ENCODE measurements around the gene SIPA1L2.
A peak's percentile ranks its signal among the peaks of the same experiment; 100 is the strongest.

Gene SIPA1L2

DNA sequence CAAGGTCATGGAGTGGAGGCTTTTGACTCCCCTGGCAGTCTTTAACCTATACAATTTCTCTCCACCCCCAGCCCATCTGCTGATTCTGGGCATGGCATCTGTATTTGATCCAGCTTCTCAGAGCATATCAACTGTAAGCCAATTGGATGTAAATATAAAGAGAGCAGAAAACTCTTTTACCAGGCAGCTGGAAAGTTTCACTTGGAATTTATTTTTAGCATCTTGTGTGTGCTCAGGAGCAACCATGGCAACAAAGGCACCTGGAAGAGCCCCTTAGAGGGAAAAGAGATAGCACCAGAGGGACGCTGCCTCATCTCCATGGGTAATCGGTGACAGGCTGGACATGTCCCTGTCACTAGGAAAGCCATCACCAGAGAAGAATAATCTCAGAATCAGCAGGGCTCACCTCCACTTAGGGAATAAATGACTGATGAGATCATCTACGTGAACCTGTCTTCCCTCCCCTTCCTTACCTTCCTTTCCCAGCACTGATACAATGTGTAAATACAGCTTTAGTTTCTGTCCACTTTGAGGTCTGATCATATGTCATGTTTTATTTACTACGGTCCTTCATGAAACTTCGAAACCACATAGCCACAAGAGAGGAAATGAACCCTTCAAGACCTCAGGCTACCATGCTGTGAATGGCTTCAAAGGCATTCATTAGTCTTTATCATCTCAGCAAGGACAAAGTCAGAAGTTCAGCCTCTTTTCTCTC is 25.3 kb upstream of the SIPA1L2 start:
- Mint-ChIP-seq H3K36me3 (no peaks in the 10 kb centered on the region), H3K9me3 (no peaks in the 10 kb centered on the region), H3K27ac (no peak overlapping the region), H3K4me1 (peaks cover 8% of the 10 kb centered on the region), H3K4me3 (no peak overlapping the region)
- ATAC-seq (peak; percentile 42), DNase-seq (ENCODE audit: low spot score in 2 of 2) (no peak)

DNA sequence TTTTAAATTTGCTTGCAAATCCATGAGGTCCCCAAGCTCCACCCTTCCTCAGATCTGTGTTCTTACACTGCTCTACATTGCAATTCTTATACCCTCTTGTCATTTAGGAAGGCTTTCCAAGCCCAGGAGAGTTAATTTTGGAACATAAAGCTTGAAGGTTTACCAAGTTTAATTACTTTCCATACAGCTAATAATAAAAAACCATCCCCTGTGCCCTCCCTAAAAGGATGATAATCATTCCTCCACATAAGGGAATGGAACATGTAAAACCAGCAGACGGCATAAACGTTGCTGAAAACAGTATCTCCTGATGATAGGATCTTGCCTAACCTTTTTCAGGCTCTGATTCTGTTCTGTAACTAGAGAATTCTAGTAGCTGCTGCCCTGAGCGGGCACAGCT is 23.9 kb upstream of the SIPA1L2 start:
- no peak overlapping the region for H3K27ac Mint-ChIP-seq
- no peaks in the 10 kb centered on the region for H3K36me3 Mint-ChIP-seq
- H3K9me3 Mint-ChIP-seq = no peaks in the 10 kb centered on the region
- peaks cover 8% of the 10 kb centered on the region for H3K4me1 Mint-ChIP-seq
- DNase-seq (ENCODE audit: low spot score in 2 of 2) (no peak), ATAC-seq (no peak)
- H3K4me3 Mint-ChIP-seq = no peak overlapping the region

DNA sequence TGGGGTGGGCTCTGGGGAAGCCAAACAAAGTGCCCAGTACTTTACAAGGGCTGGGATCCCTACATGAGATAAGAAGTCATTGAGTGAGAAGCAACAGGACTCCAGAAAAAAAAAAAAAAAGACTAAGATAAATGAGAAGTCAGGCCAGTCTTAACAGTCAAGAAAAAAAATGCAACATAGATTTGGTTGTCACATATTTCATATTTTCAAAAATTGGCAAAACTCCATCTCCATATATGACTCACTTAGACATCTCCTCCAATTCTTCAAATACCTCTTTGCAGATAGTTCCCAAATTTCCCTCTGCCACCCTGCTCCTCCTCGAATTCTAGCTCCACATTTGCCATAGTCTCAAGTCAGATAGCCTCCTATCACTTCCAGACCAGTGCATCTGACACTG is 20.9 kb upstream of the SIPA1L2 start:
- H3K27ac Mint-ChIP-seq = no peak overlapping the region
- H3K9me3 Mint-ChIP-seq = no peaks in the 10 kb centered on the region
- H3K36me3 Mint-ChIP-seq = no peaks in the 10 kb centered on the region
- no peak overlapping the region for H3K4me3 Mint-ChIP-seq
- DNase-seq (ENCODE audit: low spot score in 2 of 2) (no peak), ATAC-seq (no peak)
- H3K4me1 Mint-ChIP-seq = peaks cover 8% of the 10 kb centered on the region

DNA sequence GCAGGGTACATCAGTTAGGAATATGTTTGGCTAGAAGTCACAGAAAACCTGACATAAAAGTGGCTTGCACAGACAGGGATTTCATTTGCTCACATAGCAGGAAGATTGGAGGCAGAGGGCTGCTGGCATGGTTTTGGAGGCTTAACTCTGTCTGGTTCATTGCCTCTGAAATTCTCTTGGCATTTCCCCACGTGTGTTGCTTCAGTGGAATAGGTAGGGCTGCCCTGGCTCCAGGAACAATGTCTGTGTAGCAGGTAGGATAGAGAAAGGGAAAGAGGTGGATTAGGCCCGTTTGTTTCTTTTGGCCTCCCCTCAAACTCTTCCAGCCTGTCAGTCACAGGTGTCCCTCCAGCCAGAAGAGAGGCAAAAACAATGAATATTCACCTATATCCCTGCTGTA is 20.5 kb upstream of the SIPA1L2 start:
- Mint-ChIP-seq H3K4me1 (peaks cover 5% of the 10 kb centered on the region), H3K9me3 (no peaks in the 10 kb centered on the region), H3K4me3 (no peak overlapping the region), H3K27ac (no peak overlapping the region), H3K36me3 (no peaks in the 10 kb centered on the region)
- DNase-seq (ENCODE audit: low spot score in 2 of 2) = no peak
- no peak for ATAC-seq

DNA sequence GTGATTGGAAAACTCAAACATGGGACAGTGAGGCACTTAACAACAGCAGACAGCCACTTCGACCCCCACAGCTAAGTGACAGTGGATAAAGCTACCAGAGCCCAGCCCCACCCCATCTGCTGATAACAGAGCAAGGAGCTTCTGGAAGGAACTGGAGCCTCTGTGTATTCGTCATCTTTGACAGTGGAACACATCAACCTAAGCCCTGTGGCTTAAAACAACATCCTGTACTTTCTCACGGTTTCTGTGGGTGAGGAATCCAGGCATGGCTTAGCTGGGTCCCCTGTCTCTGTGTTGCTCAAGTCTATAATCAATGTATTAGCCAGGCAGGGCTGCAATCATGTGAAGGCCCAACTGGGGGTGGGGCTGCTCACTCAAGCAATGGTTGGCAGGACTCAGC is 18.4 kb upstream of the SIPA1L2 start:
- H3K9me3 Mint-ChIP-seq = no peaks in the 10 kb centered on the region
- ATAC-seq = peak; percentile 52
- H3K4me3 Mint-ChIP-seq = no peak overlapping the region
- no peaks in the 10 kb centered on the region for H3K36me3 Mint-ChIP-seq
- no peak for DNase-seq (ENCODE audit: low spot score in 2 of 2)
- H3K4me1 Mint-ChIP-seq = no peaks in the 10 kb centered on the region
- no peak overlapping the region for H3K27ac Mint-ChIP-seq

DNA sequence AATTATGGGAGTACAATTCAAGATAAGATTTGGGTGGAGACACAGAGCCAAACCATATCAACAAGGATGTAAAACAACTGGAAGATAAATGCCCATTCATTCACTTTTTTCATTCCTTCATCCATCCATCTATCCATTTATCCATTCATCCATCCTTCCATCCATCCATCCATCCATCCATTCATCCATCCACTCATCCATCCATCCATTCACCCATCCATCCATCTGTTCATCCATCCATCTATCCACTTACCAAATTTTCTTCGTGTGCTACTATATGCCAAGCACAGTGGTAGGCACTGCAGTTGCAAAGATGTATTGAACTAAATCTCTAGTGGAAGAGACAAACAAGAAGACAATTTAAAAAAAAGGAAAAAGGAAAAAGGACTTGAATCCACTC is 14.3 kb upstream of the SIPA1L2 start:
- no peaks in the 10 kb centered on the region for H3K36me3 Mint-ChIP-seq
- ATAC-seq (no peak), DNase-seq (ENCODE audit: low spot score in 2 of 2) (no peak)
- H3K9me3 Mint-ChIP-seq = no peaks in the 10 kb centered on the region
- H3K4me3 Mint-ChIP-seq = no peak overlapping the region
- H3K27ac Mint-ChIP-seq = no peak overlapping the region
- no peaks in the 10 kb centered on the region for H3K4me1 Mint-ChIP-seq

DNA sequence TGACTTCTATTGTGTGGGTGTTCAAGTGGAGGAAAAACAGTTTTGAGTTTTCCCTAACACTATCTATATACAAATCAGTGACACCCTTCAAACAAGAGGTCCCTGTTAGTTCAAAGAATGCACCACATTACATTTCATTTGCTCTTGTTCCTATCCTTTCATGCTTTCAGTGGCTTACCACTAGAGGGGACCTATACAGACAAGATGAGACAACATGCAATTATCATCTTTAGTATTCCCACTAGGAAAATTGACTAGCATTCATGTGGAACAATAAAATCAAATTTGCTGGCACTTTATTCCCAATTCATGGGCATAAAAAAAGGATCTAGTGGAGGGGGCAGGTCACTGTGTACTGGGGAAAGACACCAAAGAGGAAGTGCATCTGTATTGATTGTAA is 13.3 kb upstream of the SIPA1L2 start:
- no peak overlapping the region for H3K27ac Mint-ChIP-seq
- H3K4me3 Mint-ChIP-seq = no peak overlapping the region
- DNase-seq (ENCODE audit: low spot score in 2 of 2) (no peak), ATAC-seq (no peak)
- H3K9me3 Mint-ChIP-seq = no peaks in the 10 kb centered on the region
- no peaks in the 10 kb centered on the region for H3K4me1 Mint-ChIP-seq
- H3K36me3 Mint-ChIP-seq = no peaks in the 10 kb centered on the region

DNA sequence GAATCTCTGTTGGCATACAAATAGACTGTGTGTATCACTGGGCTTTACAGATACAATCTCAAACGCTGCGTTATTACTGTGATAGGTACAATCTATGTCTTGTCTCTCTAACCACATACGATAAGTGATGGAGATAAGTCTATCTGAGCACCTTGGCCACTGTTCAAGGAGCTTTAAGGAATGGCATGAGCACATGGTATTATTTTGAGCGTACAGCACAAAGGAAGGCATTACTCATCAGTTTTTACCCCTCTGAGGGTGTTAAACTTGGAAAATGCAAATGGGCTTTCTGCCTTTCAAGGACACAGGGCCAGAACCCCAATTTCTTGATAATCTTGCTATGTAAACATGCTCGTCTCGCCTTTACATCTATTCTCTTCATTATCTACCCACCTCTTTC is 11.6 kb upstream of the SIPA1L2 start:
- H3K4me3 Mint-ChIP-seq = no peak overlapping the region
- ATAC-seq (no peak), DNase-seq (ENCODE audit: low spot score in 2 of 2) (no peak)
- no peak overlapping the region for H3K27ac Mint-ChIP-seq
- no peaks in the 10 kb centered on the region for H3K36me3 Mint-ChIP-seq
- no peaks in the 10 kb centered on the region for H3K4me1 Mint-ChIP-seq
- no peaks in the 10 kb centered on the region for H3K9me3 Mint-ChIP-seq

DNA sequence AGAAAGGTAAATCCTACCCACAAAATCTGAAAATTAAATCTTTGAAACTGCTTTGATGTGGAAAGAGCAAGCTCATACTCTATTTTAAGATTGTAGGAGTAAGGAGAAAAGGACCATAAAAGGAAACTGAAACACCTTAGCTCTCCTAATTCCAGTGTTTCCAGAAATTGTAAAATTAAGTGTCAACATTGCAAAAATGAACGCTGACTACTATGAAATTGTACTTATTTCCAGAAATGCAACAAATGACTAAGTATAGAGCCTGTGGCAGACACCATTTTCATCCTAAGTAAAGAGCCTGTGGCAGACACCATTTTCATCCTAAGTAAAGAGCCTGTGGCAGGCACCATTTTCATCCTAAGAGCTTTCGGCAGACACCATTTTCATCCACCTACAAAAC is 6.9 kb upstream of the SIPA1L2 start:
- no peak for ATAC-seq

DNA sequence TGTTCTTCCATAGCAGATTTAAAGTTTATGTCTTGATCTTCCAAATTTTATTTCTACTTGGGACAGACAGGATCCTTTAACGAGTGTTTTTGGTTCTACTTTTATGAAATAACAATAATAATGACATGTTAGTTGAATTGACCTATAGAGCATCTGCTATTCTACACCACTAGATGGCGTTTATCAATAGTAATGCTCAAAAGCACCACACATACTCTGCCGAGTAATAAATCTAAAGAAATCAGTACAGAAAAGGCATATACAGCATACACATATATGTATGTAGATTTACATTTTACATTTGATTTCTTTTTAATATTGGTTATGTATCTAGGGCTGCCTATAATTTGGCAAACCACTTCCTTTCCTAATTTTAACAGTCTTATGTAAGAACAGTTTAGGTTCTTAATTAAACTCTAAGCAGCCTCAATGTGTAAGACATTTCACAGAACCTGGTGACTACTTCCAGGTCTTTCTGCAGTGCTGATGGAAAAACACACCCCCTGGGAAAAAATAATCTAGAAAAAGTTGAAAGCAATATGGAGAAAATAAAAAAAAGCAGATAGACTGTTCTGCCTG is 5.9 kb upstream of the SIPA1L2 start:
- no peak overlapping the region for H3K27ac Mint-ChIP-seq
- H3K4me1 Mint-ChIP-seq = peaks cover 3% of the 10 kb centered on the region
- no peak overlapping the region for H3K4me3 Mint-ChIP-seq
- DNase-seq (ENCODE audit: low spot score in 2 of 2) = no peak
- H3K36me3 Mint-ChIP-seq = no peaks in the 10 kb centered on the region
- peak; percentile 69 for ATAC-seq
- no peaks in the 10 kb centered on the region for H3K9me3 Mint-ChIP-seq

More for the DNA sequence above, 6.9 kb upstream of the SIPA1L2 start:
- Mint-ChIP-seq H3K9me3 (no peaks in the 10 kb centered on the region), H3K4me3 (no peak overlapping the region), H3K27ac (no peak overlapping the region), H3K36me3 (no peaks in the 10 kb centered on the region), H3K4me1 (no peaks in the 10 kb centered on the region)
- no peak for DNase-seq (ENCODE audit: low spot score in 2 of 2)

DNA sequence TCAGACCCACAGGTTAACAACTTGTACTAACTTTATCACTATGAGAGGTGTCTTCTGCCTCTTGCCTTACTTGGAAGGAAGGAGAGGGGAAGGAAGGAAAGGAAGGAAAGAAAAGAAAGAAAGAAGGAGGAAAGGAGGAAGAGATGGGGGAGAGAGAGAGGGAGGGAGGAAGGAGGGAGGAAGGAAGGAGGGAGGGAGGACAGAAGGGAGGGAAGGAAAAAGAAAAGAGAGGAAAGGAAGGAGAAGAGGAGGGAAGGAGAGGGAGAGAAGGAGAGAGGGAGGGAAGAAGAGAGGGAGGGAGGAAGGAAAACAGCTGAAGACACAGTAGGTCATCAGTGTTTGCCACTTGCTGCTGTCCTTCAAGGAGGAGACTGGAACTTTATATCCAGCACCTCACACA is 5.3 kb upstream of the SIPA1L2 start:
- peaks cover 8% of the 10 kb centered on the region for H3K4me1 Mint-ChIP-seq
- no peak overlapping the region for H3K27ac Mint-ChIP-seq
- no peaks in the 10 kb centered on the region for H3K36me3 Mint-ChIP-seq
- H3K9me3 Mint-ChIP-seq = no peaks in the 10 kb centered on the region
- H3K4me3 Mint-ChIP-seq = no peak overlapping the region
- ATAC-seq = no peak
- DNase-seq (ENCODE audit: low spot score in 2 of 2) = no peak

DNA sequence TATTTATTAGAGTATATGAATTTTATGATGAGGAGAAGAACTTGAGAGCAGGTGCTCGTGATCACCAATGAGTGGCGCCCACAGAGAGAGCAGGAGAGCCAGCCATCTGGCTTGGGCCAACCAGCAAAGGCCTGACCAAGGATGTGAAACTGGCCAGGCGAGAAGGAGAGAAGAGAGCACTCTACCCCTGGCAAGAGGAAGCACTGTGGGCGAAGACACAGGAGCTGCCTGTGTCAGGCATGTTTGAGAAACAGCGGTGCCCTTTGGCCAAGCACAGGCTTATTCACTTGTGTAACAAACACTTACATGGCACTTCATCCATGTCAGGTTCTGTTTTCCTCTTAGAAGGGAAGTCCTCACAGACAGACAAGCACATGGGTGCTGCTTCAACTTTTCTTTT is 4.2 kb upstream of the SIPA1L2 start:
- Mint-ChIP-seq H3K36me3 (peaks cover 3% of the 10 kb centered on the region), H3K4me3 (no peak overlapping the region), H3K27ac (no peak overlapping the region), H3K4me1 (peaks cover 11% of the 10 kb centered on the region), H3K9me3 (no peaks in the 10 kb centered on the region)
- DNase-seq (ENCODE audit: low spot score in 2 of 2) (no peak), ATAC-seq (no peak)

DNA sequence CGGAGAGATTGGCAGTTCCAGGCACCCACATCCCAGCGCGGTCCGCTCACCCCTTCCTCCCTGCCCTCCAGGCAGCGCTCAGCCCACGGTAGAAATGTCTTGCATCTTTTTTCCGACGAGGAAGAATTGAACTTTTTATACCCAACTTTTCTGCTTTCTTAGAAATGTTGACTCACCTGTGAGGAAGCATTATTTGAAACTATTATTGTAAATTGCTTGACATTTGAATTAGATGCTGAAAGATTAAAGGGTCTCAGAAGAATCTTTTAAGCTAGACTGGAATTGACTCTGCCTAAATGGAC is 912 bp upstream of the SIPA1L2 start:
- Mint-ChIP-seq H3K4me3 (peak overlapping the region; percentile 93), H3K27ac (no peak overlapping the region), H3K9me3 (no peaks in the 10 kb centered on the region), H3K4me1 (peaks cover 30% of the 10 kb centered on the region), H3K36me3 (peaks cover 6% of the 10 kb centered on the region)
- no peak for DNase-seq (ENCODE audit: low spot score in 2 of 2)
- no peak for ATAC-seq

DNA sequence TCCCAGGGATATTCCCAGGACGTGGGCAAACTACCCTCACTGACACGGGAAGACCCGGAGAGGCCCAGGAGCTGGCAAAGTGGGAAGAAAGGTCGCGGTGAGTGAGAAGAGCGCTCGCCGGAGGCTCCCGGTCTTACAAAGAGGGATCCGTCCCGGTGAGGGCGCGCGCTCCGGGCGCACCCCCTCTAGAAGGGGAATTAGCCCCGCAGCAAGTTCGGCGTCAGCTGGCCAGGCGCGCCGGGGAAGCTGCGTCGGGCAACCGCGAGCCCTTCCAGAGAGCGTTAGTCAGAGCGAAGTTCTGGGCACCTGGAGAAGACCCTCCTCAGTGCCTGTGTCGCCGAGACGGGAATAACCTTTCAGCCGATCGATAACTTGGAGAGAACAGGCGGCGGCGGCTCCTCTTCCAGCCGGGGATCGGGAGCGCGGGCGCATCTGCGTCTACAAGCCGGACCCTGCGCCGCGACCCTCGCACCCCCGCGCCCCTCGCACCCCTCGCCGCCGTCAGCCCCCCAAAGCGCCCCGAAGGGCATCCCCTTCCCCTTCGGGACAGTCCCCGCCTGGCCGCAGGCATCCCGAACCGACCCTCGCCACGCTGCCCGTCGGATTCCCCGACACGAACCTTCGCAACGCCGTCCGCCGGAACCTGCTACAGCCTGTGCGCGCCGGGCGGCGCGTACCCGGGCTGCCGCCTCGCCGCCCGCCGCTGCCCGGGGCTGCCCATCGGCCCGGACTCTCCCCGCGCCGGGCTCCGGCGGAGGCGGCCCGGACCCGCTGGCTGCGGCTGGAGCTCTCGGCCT is 485 bp downstream of the SIPA1L2 start:
- peak overlapping the region; percentile 91 for H3K27ac Mint-ChIP-seq
- H3K36me3 Mint-ChIP-seq = peaks cover 6% of the 10 kb centered on the region
- ATAC-seq = peak; percentile 77
- DNase-seq (ENCODE audit: low spot score in 2 of 2) = peak; percentile 17 to 58
- H3K4me1 Mint-ChIP-seq = peaks cover 42% of the 10 kb centered on the region
- peak overlapping the region; percentile 93 for H3K4me3 Mint-ChIP-seq
- H3K9me3 Mint-ChIP-seq = no peaks in the 10 kb centered on the region

DNA sequence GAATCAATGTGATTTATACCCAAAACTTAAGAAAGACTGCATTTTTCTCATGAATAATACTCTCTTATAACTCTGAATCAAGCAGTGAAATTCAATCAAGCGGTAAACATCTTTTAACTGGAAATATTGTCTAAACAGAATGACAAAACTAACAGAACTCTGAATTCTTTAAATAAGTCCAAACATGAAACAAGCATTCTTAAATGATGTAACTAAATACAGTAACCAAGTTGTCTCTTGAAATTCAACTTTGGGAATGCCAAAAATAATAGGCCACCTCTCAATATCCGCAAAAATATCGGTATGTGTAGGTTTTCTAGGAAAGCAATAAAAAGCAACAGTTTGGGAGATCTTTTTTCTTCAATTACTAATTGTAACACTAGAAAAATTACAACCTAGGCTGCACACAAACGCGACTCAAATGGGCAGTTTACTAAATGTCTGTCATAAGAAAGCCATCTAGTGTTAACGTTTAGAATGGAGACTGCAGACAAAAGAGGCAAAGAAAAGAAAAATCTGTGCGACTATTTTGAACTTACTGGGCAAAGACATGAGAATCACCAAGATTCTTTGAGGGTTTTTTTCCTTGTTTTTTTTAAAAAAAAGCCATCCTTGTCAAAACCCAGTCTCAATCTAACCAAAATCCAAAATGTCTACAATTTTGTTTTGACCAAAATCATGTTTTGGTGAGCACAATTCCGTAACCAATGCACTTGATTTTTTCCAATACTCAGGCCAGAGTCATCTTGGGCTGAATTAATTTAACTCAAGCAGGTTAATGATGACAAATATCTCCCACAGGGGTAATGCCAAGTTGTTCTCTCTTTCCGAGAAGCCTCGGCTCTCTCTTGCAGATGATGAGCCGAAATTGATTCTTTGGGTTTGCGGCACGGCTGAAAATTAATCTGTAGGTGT is 1.3 kb downstream of the SIPA1L2 start:
- H3K27ac Mint-ChIP-seq = peak overlapping the region; percentile 91

More for the DNA sequence above, 1.3 kb downstream of the SIPA1L2 start:
- ATAC-seq (no peak), DNase-seq (ENCODE audit: low spot score in 2 of 2) (no peak)
- H3K9me3 Mint-ChIP-seq = no peaks in the 10 kb centered on the region
- peaks cover 6% of the 10 kb centered on the region for H3K36me3 Mint-ChIP-seq
- peaks cover 43% of the 10 kb centered on the region for H3K4me1 Mint-ChIP-seq
- H3K4me3 Mint-ChIP-seq = peak overlapping the region; percentile 93

All from stimulated activated effector memory CD8-positive, alpha-beta T cell treated with anti-CD3 and anti-CD28 coated beads, Interleukin-12 subunit alpha, Interleukin-12 subunit beta, amount 100 ng/mL, for 72 hours (primary cell).